ENCODE measurements around the gene BTF3L4.
A peak's percentile ranks its signal among the peaks of the same experiment; 100 is the strongest.
"Not testable (repeated sequence)": the region's sequence is repeated elsewhere in the genome, so short reads cannot be mapped to it uniquely, and the experiment has no call there.

Gene BTF3L4

DNA sequence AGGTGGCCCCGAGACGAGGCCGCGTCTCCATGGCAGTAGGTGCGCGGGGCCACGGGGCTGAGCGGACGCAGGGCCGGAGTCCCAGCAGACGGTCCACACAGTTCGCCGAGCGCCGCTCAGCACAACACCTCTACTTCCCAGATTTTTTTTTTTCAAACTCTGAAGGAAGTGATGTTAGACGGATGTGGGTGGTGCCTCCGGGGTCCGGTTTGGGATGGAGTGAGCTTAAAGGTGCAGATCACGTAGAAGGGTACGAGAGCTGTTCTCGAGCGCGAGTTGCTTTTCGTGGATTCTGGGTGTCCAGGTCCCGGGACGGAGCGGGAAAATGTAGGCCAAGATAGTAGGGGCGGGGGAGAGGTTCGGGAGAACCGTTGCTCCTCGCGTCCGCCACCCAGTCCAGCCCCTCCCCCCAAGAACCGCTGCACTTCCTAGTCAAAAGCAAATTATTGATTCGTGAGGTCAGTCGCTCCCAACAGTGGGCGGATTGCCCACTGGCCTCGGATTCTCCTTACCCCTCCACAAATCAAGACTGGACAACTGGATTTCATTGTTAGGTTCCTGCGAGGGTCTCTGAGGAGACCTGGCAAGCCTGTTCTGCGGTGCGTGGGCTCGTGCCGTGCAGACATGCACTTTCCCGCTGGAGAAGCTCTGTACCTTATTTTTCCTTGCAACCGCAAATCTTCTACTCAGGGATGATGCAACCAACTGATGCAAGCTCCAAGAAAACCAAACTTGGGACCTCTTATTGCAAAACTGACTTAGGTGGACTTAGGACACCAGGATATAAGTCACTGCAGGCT lies 829 bp upstream of the BTF3L4 start, which contains the start of gene TXNDC12:
TSS of gene TXNDC12 (minus strand) at position 126 of the 800 bp plus-strand sequence. CDS start at position 31, 95 bp downstream.
- peak; percentile 93 for DNase-seq (ENCODE audit: low spot score)

DNA sequence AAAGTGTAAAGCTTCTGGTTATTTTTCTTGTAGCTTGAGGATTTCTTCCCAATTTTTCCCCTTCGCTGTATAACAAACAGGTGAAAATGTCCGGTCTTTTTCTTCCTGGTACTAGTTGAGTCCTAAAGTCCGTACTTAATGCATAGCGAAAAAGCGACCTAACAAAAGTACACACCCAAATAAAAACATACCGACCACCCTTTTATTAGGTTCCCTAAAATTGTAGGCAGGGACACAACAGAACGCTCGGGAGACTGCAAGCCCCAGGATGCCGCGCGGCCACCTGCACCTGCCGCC lies 281 bp upstream of the BTF3L4 start:
- no peak for DNase-seq (ENCODE audit: low spot score)

DNA sequence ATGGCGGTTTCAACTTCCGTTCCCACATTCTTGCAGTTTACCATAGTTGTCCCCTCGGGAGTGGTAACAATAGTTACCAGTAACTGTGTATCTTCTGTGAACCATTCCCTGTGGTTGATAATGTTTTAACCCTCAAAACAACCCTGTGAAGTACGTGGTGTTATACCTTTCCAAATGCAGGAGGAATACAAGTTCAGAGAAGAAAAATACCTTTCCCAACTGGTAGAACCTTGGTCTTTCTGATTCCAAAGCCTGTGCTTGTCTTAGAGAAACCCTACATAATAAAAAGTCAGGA lies 789 bp downstream of the BTF3L4 start:
- no peak for DNase-seq (ENCODE audit: low spot score)

DNA sequence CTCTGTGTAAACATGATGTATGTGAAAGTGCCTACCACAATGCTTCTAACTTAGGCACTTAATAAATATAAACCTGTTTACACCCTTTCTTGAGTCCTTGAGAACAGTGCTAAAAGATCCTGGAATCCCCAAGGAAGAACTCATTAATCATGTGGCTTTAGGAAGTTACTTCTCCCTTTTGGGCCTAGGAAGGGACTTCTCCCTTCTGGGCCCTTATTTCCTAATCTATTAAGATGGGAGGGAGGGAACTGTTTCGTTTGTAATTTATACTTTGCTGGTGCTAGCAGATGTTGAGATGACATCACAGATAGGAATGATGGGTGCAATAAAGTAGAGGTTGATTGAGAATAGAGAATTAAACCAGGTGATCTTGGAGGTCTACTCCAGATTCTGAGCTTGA lies 1.2 kb downstream of the BTF3L4 start:
- DNase-seq (ENCODE audit: low spot score), result no peak

DNA sequence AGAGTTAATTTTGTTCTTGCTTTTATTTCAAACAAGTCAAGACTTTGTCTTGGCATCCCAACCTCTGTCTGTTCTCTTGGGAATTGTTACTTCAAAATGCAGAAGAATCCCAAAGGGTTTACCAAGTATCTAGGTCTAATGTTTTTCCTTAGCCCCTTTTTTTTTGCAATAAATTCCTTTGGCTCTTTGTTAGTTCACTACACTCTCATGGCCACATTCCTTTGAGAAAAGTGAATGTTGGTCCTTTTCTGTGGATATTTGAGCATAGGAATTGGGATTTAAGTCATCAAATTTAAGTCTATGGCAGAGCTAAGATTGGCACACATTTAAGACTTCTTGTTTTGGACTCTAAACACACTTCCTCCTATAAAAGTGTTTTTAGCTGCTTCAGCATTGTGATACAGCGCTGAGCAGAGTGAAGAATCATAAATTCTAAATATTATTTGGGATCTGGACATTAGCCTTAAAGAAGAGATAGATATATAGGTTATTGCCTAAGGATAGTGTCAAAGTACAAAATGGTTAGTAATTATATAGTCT lies 1.9 kb downstream of the BTF3L4 start:
- DNase-seq (ENCODE audit: low spot score), result no peak

DNA sequence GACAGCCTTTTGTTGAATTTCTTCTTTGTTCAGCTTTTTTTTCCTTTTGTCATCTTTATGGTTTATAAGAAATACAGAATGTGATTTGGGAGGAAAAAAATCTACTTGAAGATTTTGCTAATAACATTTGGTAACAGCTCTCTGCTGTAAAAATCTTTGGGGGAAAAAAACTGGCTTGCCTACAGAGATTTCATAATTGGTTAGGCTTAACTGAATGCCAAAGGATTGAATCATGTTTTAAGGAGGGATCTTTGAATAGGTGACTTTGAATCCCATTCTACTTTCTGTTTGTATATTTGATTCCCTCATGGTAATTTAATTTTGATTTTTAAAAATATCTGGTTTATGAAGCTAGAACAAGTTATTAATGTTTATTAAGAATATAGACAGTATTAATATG lies 3.2 kb downstream of the BTF3L4 start:
- DNase-seq (ENCODE audit: low spot score), result no peak

DNA sequence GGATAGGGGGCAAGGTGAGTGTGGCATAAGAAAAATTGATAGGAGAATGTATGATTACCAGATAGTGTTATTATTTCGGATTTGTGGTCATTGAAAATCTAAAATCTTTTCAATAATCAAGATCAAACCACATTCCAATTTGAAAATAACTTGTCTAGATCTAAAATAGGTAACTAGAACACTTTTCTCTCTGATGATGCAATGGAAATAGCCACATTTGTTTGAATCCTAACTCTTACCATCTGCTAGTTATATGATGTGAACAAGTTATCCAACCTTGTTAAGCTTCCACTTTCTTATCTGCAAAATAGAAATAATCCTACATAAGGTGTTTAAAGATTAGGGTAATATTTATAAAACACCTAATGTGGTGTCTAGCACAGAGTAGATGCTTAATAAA lies 3.8 kb downstream of the BTF3L4 start:
- no peak for DNase-seq (ENCODE audit: low spot score)

DNA sequence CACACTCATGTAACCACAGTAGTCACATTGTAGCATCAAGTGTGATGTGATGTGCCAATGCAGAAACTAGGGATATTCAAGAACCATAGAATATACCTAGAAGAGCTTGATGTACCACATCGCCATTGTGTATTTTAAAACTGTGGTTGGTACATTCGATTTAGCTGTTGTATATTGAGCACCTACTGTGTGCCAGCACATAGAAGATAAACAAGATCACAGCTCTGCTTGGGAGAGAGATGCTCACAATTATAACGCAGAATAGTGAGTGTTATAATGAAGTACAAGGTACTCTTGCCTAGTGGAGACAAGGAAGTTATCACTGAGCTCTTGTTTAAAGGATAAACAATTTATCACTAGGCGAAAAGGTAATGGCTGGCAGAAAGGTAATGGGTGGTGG lies 4.7 kb downstream of the BTF3L4 start:
- no peak for DNase-seq (ENCODE audit: low spot score)

DNA sequence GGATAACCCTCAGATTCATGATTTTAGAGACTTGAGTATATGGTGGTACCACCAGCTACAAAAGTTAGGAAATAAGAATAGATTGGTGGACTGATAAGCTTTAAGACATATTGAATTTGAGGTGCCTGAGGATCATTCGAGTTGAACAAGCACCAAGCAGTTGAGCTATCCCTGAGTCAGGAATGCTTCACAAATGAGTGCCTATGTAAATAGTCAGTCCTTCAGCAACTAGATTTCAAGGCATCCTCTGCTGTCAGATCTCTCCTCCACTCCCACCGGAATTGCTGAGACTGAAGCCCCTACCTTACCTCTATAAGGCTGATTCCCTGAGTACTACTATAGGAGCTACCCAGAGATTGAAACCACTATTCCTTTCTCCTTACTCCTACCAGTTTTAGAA lies 7.1 kb downstream of the BTF3L4 start:
- no peak for DNase-seq (ENCODE audit: low spot score)

DNA sequence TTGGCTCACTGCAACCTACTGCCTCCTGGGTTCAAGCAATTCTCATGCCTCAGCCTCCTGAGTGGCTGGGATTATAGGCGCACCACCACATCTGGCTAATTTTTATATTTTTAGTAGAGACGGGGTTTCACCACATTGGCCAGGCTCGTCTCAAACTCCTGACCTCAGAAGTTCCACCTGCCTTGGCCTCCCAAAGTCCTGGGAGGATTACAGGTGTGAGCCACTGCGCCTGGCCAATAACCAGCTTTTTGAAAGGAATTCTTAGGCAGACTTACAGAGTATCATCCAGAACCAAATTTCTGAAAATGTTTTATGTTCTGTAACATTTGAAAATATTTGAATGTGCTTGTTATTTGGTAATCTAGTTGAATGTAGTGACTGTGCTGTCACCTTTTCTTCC lies 14.6 kb downstream of the BTF3L4 start:
- DNase-seq (ENCODE audit: low spot score), result no peak

DNA sequence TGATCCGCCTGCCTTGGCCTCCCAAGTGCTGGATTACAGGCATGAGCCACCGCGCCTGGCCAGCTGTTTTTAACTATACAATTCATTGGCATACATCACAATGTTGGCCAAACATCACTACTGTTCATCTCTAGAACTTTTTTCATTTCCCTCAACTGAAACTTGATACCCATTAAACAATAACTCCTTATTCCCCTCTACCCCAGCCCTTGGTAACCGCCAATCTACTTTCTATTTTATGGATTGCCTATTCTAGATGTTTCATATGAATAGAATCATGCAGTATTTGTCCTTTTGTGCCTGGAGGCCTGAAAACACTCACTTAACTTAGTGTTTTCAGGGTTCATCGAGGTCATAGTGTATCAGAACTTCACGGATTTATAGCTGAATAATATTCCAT lies 16.2 kb downstream of the BTF3L4 start:
- DNase-seq (ENCODE audit: low spot score), result no peak

DNA sequence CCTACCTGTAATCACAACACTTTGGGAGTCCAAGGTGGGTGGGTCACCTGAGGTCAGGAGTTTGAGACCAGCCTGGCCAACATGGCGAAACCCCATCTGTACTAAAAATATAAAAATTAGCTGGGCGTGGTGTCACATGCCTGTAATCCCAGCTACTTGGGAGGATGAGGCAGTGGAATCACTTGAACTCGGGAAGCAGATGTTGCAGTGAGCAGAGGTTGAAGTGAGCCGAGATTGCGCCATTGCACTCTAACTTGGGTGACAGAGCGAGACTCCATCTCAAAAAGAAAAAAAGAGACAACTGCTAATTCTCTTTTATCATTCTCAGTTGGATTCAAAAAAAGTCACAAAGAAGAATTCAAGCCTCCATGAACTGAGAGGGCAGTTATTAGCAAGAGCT lies 21.2 kb downstream of the BTF3L4 start:
- DNase-seq (ENCODE audit: low spot score), result not testable (repeated sequence)

DNA sequence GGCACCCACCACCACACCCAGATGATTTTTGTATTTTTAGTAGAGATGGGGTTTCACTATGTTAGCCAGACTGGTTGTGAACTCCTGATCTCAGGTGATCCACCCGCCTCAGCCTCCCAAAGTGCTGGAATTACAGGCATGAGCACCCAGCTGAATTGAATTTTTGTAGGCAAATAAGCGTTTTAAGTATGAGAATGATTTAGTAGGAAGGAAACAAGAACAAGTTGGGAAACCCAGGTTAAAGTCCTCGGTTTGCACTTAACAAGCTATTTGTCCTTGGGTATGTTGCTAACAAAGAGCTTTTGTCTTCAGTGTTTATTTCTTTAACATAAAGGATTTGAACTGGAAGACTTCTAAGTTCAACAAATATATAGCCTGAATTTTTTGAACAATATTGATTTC lies 23.9 kb downstream of the BTF3L4 start:
- DNase-seq (ENCODE audit: low spot score), result no peak

DNA sequence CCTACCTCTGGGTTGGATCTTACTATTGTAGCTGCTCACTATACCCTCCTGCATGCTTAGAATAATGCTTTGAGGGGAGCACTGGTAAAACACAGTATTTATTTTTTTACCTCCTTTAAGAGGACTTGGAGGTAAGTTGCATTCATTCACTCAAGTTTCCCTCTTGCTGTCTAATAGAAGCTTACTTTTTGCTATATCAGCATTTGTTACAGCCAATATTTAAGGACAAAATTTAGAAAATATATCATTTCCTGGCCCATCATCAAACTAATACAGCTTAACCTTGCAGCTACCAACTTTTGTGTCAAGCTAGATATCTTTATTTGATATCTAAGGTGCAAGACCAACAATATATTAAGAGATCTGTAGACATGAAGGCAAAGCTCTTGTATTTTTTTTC lies 31.8 kb downstream of the BTF3L4 start:
- DNase-seq (ENCODE audit: low spot score), result not testable (repeated sequence)

DNA sequence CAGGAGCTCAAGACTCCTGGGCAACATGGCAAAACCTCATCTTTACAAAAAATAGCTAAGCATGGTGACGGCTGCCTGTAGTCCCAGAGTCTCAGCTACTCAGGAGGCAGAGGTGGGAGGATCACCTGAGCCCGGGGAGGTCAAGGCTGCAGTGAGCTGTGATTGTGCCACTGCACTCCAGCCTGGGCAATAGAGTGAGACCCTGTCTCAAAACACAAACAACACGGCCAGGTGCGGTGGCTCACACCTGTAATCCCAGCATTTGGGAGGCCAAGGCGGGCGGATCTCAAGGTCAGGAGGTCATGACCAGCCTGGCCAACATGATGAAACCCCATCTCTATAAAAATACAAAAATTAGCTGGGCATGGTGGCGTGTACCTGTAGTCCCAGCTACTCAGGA lies 38.2 kb downstream of the BTF3L4 start:
- not testable (repeated sequence) for DNase-seq (ENCODE audit: low spot score)

DNA sequence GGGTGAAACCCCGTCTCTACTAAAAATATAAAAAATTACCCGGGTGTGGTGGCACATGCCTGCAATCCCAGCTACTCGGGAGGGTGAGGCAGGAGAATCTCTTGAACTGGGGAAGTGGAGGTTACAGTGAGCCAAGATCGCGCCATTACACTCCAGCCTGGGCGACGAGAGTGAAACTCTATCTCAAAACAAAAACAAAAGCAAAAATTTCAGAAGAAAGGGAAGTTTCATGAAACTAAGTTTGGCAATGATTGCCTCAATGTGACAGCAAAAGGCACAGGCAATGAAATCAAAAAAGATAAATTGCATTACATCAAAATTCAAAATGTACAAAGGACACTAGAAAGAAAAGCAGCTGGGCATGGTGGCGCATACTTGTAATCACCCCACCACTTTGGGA lies 40.1 kb downstream of the BTF3L4 start:
- no peak for DNase-seq (ENCODE audit: low spot score)

DNA sequence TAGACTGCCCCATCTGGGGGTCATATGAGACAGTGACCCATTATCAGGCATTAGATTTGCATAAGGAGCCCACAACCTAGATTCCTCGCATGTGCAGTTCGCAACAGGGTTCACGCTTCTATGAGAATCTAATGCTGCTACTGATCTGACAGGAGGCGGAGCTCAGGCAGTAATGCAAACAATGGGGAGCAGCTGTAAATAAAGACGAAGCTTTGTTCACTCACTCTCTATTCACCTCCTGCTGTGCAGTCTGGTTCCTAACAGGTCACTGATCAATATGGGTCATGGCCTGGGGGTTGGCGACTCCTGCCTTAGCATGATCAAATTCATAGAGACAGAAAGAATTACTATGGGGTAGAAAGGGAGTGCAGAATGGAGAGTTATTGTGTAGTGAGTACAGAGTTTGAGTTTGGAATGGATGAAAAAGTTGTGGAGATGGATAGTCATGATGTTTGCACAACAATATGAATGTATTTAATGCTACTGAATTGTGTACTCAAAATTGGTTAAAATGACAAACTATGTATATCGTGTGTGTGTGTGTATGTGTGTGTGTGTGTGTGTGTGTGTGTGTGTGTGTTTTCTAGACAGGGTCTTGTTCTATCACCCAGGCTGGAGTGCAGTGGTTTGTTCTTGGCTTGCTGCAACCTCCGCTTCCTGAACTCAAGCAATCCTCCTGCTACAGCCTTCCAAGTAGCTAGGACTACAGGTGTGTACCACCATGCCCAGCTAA lies 42.2 kb downstream of the BTF3L4 start:
- DNase-seq (ENCODE audit: low spot score), result no peak

DNA sequence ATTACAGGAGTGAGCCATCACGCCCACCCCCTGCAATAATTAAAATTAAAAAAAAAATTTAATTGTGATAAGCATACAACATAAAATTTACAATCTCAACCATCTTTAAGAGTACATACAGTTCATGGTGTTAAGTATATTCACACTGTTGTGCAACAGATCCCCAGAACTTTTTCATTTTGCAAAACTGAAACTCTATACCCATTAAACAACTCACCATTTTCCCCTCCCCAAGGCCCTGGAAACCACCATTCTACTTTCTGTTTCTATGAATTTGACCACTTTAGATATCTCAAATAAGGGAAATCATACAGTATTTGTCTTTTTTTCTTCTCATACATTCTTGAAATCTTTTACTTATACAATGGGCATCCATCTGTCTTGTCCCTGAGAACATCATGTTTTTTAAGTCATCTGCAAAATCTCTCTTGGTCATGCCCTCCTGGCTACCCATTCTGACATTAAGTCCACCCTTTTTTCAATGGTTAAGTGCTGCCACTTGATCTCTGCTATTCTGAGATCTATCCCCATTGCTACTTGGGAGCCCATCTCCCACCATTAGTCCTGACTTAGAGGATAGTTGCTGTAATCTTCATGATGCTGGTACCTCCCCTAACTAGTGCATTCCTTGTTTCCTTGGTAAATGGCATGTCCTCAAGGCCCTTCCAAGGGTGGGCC lies 46.4 kb downstream of the BTF3L4 start:
- DNase-seq (ENCODE audit: low spot score), result no peak

DNA sequence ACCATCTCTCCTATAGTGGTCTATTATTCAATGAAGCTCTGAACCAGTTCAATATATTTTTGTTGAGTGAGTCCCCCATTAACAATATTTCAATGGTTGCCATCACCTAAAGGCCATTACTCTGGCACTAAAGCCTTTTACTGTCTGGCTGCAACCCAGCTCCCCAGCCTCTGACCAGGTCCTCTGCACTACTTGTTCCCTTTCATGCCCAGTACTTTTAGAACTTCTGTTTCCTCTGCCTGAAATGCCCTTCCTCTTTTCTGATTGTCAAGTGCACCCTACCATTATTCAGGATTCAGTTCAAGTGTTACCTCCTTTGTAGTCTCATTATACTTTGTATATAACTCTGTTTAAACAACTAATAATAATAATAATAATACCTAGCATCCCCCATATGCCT lies 55.4 kb downstream of the BTF3L4 start:
- peak; percentile 51 for DNase-seq (ENCODE audit: low spot score)

DNA sequence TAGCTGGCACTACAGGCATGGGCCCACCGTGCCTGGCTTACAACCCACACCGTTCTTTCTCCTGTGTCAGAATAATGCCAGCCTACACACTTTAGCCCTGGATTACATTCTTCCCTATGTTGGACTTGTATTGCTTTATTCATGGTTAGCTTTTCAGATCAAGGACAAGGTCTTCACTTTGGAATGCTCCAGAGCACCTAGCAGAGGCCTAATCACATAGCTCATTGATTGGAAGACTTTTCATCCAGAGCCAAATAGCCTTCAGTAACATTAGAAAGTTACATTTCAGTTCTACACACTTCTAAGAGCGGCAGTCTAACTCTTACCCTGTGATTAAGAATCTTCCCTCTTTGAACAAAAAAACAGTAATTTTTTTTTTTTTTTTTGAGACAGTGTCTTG lies 56.4 kb downstream of the BTF3L4 start:
- DNase-seq (ENCODE audit: low spot score), result no peak

DNA sequence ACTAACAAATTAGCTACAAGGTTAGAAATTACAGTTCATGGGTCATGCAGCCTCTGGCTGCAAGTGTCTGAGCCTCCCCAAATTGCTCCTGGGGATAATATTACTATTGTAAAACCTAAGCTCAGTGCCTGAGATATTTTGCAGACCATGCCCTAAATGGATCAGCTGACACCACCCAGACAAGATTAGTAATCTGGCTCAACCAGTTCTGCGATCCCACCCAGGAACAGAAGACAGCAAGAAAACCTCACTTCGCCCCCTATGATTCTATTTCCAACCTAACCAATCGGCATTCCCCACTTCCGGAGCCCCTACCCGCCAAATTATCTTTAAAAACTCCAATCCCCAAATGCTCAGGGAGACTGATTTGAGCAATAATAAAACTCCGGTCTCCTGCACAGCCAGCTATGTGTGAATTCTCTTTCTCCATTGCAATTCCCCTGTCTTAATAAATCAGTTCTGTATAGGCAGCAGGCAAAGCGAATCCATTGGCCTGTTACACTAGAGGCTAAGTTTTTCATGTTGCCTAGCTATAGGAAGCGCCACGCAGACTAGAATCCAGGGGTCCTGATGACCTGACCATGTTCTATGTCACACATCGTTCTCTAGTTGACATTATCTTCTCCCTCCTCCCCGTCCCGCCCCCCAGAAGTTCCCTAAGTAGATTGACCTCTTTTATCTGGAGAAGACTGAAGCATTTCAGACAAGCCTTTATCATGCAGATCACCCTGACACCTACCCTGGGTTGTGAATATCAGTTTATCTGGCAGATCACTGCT lies 63.4 kb downstream of the BTF3L4 start:
- DNase-seq (ENCODE audit: low spot score), result no peak

DNA sequence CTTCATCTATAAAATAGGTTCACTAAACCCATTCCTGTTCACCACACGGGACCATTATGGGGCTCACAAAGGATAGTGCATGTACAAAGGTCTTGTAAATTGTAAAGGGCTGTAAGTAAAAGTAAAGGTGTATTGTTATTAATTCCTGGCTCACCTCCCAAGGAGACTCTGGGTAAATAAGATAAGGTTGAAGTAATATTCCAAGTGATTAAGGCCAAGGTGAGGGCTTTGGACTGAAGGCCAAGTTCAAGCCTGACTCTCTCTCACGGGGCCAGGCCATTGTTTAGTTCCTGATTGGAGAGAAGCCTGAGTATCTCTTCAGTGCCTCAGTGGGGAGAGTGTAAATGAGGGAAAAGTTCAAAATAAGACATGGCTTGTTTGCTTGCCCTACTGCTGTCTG lies 66.3 kb downstream of the BTF3L4 start:
- no peak for DNase-seq (ENCODE audit: low spot score)

Data from Ammon's horn (tissue), 1 donor.